Activated CD8-positive, alpha-beta T cell treated with anti-CD3 and anti-CD28 coated beads, Interleukin-2, amount 10 ng/mL, durations not matched to agents 7 days and 5 days (primary cell): ENCODE measurements around the gene NUTF2. TPM values are rescaled to one million over a fixed set of nuclear protein-coding genes. Genes with fewer than 3 reads are reported as not detected.

Source experiments
- ATAC-seq: fragments of 150-1000 bp; cut with Tn5 transposase; one replicate; pipeline ENCODE4 v1.10.0; 2021; ENCODE audit warnings: moderate library complexity
- CTCF ChIA-PET: fragments of 350-600 bp; sonication (Branson Sonifier 250); formaldehyde crosslinking; loops from one replicate; lab custom pipeline; 2021; ENCODE audit warnings: antibody characterized with exemption; lab: Charles Lee
- POLR2A ChIA-PET: fragments of 350-600 bp; sonication (Branson Sonifier 250); formaldehyde crosslinking; loops from one replicate; lab custom pipeline; 2021; ENCODE audit warnings: antibody characterized with exemption; lab: Charles Lee
- DNase-seq: peaks from one replicate; pipeline ENCODE4 v3.0.0-alpha.2; 2020
- H3K27ac Mint-ChIP-seq: one replicate; pipeline ENCODE4 v1.8.0; 2021; ENCODE audit warnings: mild to moderate bottlenecking, mixed read lengths
- H3K27me3 Mint-ChIP-seq: one replicate; pipeline ENCODE4 v1.8.0; 2021; ENCODE audit warnings: low read depth, mixed read lengths
- H3K36me3 Mint-ChIP-seq: one replicate; pipeline ENCODE4 v1.8.0; 2021; ENCODE audit warnings: low read depth, mixed read lengths
- H3K4me1 Mint-ChIP-seq: one replicate; pipeline ENCODE4 v1.8.0; 2021; ENCODE audit warnings: low read depth, mixed read lengths
- H3K4me3 Mint-ChIP-seq: one replicate; pipeline ENCODE4 v1.8.0; 2021; ENCODE audit warnings: mild to moderate bottlenecking, mixed read lengths
- H3K9me3 Mint-ChIP-seq: one replicate; pipeline ENCODE4 v1.8.0; 2022; ENCODE audit warnings: mixed read lengths; ENCODE audit not compliant: insufficient read depth
- total RNA-seq, 2 experiments: library from RNA; stranded (reverse); gene quantifications; one replicate each; pipeline ENCODE4 v1.2.3, GENCODE V29; 2021

The NUTF2 gene
- total RNA-seq, 2 experiments from 2014 or later: 125 to 134 TPM

GRCh38 chr16:67885545-67885944 lies 38.8 kb downstream of the NUTF2 start:
- H3K27me3 Mint-ChIP-seq: no peaks in the 10 kb centered on the region
- H3K4me1 Mint-ChIP-seq: no peaks in the 10 kb centered on the region
- ATAC-seq: no peak
- DNase-seq: no peak
- H3K27ac Mint-ChIP-seq: no peak overlapping the region
- no peaks in the 10 kb centered on the region for H3K9me3 Mint-ChIP-seq
- CTCF ChIA-PET: interaction anchor here (0.9 to 1.3 kb wide), 4 partner anchors 51 to 365 kb away, joined by 3 to 5 read pairs (median 4); partner anchors contain the start of gene PSMB10
- POLR2A ChIA-PET: interaction anchor here (0.7 to 1.6 kb wide), 3 partner anchors 35 to 50 kb away, joined by 3 to 5 read pairs (median 4); no protein-coding TSS in a partner anchor
- peaks cover 23% of the 10 kb centered on the region for H3K36me3 Mint-ChIP-seq
- H3K4me3 Mint-ChIP-seq: no peak overlapping the region

- no peaks in the 10 kb centered on the region for H3K9me3 Mint-ChIP-seq
- DNase-seq (no peak), ATAC-seq (no peak)
- H3K4me1 Mint-ChIP-seq: no peaks in the 10 kb centered on the region
- no peak overlapping the region for H3K4me3 Mint-ChIP-seq
- no peak overlapping the region for H3K27ac Mint-ChIP-seq
- POLR2A ChIA-PET: interaction anchor here (0.7 to 1.6 kb wide), 3 partner anchors 34 to 49 kb away, joined by 3 to 5 read pairs (median 4); no protein-coding TSS in a partner anchor
- peaks cover 23% of the 10 kb centered on the region for H3K36me3 Mint-ChIP-seq
- CTCF ChIA-PET: interaction anchor here (0.9 to 1.3 kb wide), 4 partner anchors 52 to 365 kb away, joined by 3 to 5 read pairs (median 4); no protein-coding TSS in a partner anchor
- no peaks in the 10 kb centered on the region for H3K27me3 Mint-ChIP-seq
Observed at GRCh38 chr16:67885976-67886375, 39.2 kb downstream of the NUTF2 start.

GRCh38 chr16:67886387-67886786 lies 39.7 kb downstream of the NUTF2 start:
- Mint-ChIP-seq H3K9me3 (no peaks in the 10 kb centered on the region), H3K27ac (no peak overlapping the region)
- CTCF ChIA-PET: interaction anchor here (0.9 to 1.3 kb wide), 4 partner anchors 53 to 365 kb away, joined by 3 to 5 read pairs (median 4); no protein-coding TSS in a partner anchor

GRCh38 chr16:67888331-67888730 lies 41.6 kb downstream of the NUTF2 start:
- ATAC-seq (no peak), DNase-seq (no peak)
- H3K36me3 Mint-ChIP-seq: peaks cover 9% of the 10 kb centered on the region
- H3K27me3 Mint-ChIP-seq: no peaks in the 10 kb centered on the region
- H3K27ac Mint-ChIP-seq: no peak overlapping the region
- peaks cover 7% of the 10 kb centered on the region for H3K4me1 Mint-ChIP-seq
- H3K9me3 Mint-ChIP-seq: no peaks in the 10 kb centered on the region
- POLR2A ChIA-PET: no interaction called here
- CTCF ChIA-PET: no interaction called here
- no peak overlapping the region for H3K4me3 Mint-ChIP-seq

More at GRCh38 chr16:67886387-67886786, 39.7 kb downstream of the NUTF2 start:
- POLR2A ChIA-PET: interaction anchor here (0.7 to 1.6 kb wide), 3 partner anchors 34 to 49 kb away, joined by 3 to 5 read pairs (median 4); no protein-coding TSS in a partner anchor
- ATAC-seq (no peak), DNase-seq (no peak)
- Mint-ChIP-seq H3K4me3 (no peak overlapping the region), H3K27me3 (no peaks in the 10 kb centered on the region), H3K4me1 (no peaks in the 10 kb centered on the region), H3K36me3 (peaks cover 19% of the 10 kb centered on the region)

- no peaks in the 10 kb centered on the region for H3K9me3 Mint-ChIP-seq
- H3K4me3 Mint-ChIP-seq: peak overlapping the region; percentile 74
- H3K27me3 Mint-ChIP-seq: no peaks in the 10 kb centered on the region
- ChIA-PET POLR2A (interaction anchor here (0.7 to 3.1 kb wide), 7 partner anchors 8 to 178 kb away, joined by 3 to 15 read pairs (median 3); partner anchors contain the start of genes DPEP2 and NUTF2), CTCF (interaction anchor here (1.0 to 4.3 kb wide), 7 partner anchors 9 to 371 kb away, joined by 3 to 21 read pairs (median 3); partner anchors contain the start of gene NRN1L)
- H3K4me1 Mint-ChIP-seq: peaks cover 26% of the 10 kb centered on the region
- peaks cover 3% of the 10 kb centered on the region for H3K36me3 Mint-ChIP-seq
- DNase-seq: no peak
- H3K27ac Mint-ChIP-seq: peak overlapping the region; percentile 62
- ATAC-seq: no peak
Observed at GRCh38 chr16:67892375-67892774, 45.6 kb downstream of the NUTF2 start.

GRCh38 chr16:67892899-67893742 lies 46.4 kb downstream of the NUTF2 start, which contains the start of gene PSKH1:
TSS of gene PSKH1 (plus strand) at chr16:67893254. CDS start at chr16:67908750, 15,496 bp downstream.
- H3K27ac Mint-ChIP-seq: peak within 1 kb of the TSS; percentile 97
- CTCF ChIA-PET: interaction anchor here (0.8 to 4.3 kb wide), 9 partner anchors 9 to 372 kb away, joined by 3 to 21 read pairs (median 3); partner anchors contain the start of gene NRN1L
- peak within 1 kb of the TSS; percentile 97 for H3K4me3 Mint-ChIP-seq
- peaks cover 3% of the 10 kb centered on the region for H3K36me3 Mint-ChIP-seq
- peak; percentile 99 for ATAC-seq
- peaks cover 26% of the 10 kb centered on the region for H3K4me1 Mint-ChIP-seq
- no peaks in the 10 kb centered on the region for H3K9me3 Mint-ChIP-seq
- POLR2A ChIA-PET: interaction anchor here (0.7 to 3.1 kb wide), 7 partner anchors 9 to 178 kb away, joined by 3 to 15 read pairs (median 3); partner anchors contain the start of genes DPEP2 and NUTF2
- no peaks in the 10 kb centered on the region for H3K27me3 Mint-ChIP-seq
- peak; percentile 96 for DNase-seq

- no peaks in the 10 kb centered on the region for H3K27me3 Mint-ChIP-seq
- ATAC-seq: no peak
- peak; percentile 28 for DNase-seq
- H3K27ac Mint-ChIP-seq: peak overlapping the region; percentile 97
- H3K9me3 Mint-ChIP-seq: no peaks in the 10 kb centered on the region
- ChIA-PET POLR2A (interaction anchor here (1.4 to 3.1 kb wide), 3 partner anchors 10 to 48 kb away, joined by 3 to 15 read pairs (median 4); partner anchors contain the start of gene NUTF2), CTCF (interaction anchor here (0.8 to 4.3 kb wide), 6 partner anchors 10 to 86 kb away, joined by 3 to 21 read pairs (median 3); partner anchors contain the start of gene NRN1L)
- peaks cover 28% of the 10 kb centered on the region for H3K4me1 Mint-ChIP-seq
- peak overlapping the region; percentile 97 for H3K4me3 Mint-ChIP-seq
- H3K36me3 Mint-ChIP-seq: peaks cover 3% of the 10 kb centered on the region
Observed at GRCh38 chr16:67893743-67894399, 47.1 kb downstream of the NUTF2 start.

GRCh38 chr16:67897231-67897630 lies 50.5 kb downstream of the NUTF2 start:
- no peak overlapping the region for H3K4me3 Mint-ChIP-seq
- H3K27me3 Mint-ChIP-seq: no peaks in the 10 kb centered on the region
- ChIA-PET POLR2A (interaction anchor here (1.5 kb wide), 1 partner anchor 39 kb away, joined by 5 read pairs; the partner anchor contains the start of gene PSMB10), CTCF (interaction anchor here (0.8 to 2.3 kb wide), 7 partner anchors 11 to 225 kb away, joined by 3 to 14 read pairs (median 4); partner anchors contain the start of gene NRN1L)
- peaks cover 3% of the 10 kb centered on the region for H3K36me3 Mint-ChIP-seq
- ATAC-seq: no peak
- H3K9me3 Mint-ChIP-seq: no peaks in the 10 kb centered on the region
- DNase-seq: no peak
- H3K4me1 Mint-ChIP-seq: peaks cover 31% of the 10 kb centered on the region
- H3K27ac Mint-ChIP-seq: no peak overlapping the region

- Mint-ChIP-seq H3K4me1 (peaks cover 9% of the 10 kb centered on the region), H3K9me3 (no peaks in the 10 kb centered on the region), H3K27me3 (no peaks in the 10 kb centered on the region), H3K36me3 (peaks cover 4% of the 10 kb centered on the region), H3K27ac (no peak overlapping the region), H3K4me3 (no peak overlapping the region)
- ChIA-PET CTCF (no interaction called here), POLR2A (no interaction called here)
- DNase-seq (no peak), ATAC-seq (no peak)
Observed at GRCh38 chr16:67901734-67902133, 55.0 kb downstream of the NUTF2 start.

- Mint-ChIP-seq H3K4me1 (peaks cover 5% of the 10 kb centered on the region), H3K36me3 (peaks cover 4% of the 10 kb centered on the region), H3K27ac (no peak overlapping the region), H3K27me3 (no peaks in the 10 kb centered on the region), H3K4me3 (no peak overlapping the region), H3K9me3 (no peaks in the 10 kb centered on the region)
- ATAC-seq (no peak), DNase-seq (no peak)
- POLR2A ChIA-PET: interaction anchor here (0.7 to 2.4 kb wide), 2 partner anchors 32 to 330 kb away, joined by 3 to 6 read pairs; no protein-coding TSS in a partner anchor
- CTCF ChIA-PET: no interaction called here
Observed at GRCh38 chr16:67902831-67903230, 56.1 kb downstream of the NUTF2 start.
